Adipocyte (in vitro differentiated cells): Measurements from ENCODE around the gene SLC41A1.

Experiments
- DNase-seq: peaks from one replicate; pipeline ENCODE4 v3.0.0-alpha.2; 2015; ENCODE audit warnings: low read depth
- H3K27me3 ChIP-seq: replicated peaks from 2 replicates; pipeline ENCODE4 v1.7.0; 2013; ENCODE audit warnings: mild to moderate bottlenecking, low read length, moderate library complexity; ENCODE audit not compliant: control insufficient read depth, insufficient read depth
- H3K36me3 ChIP-seq: 2 replicates; pipeline ENCODE4 v1.7.0; 2013; ENCODE audit warnings: low read length, mild to moderate bottlenecking, moderate library complexity; ENCODE audit not compliant: control insufficient read depth, insufficient read depth, severe bottlenecking
- H3K4me1 ChIP-seq: 2 replicates; pipeline ENCODE4 v1.7.0; 2013; ENCODE audit warnings: mild to moderate bottlenecking, low read length, moderate library complexity; ENCODE audit not compliant: control insufficient read depth, insufficient read depth
- H3K4me3 ChIP-seq: 2 replicates; pipeline ENCODE4 v1.7.0; 2013; ENCODE audit warnings: mild to moderate bottlenecking, low read length, moderate library complexity
- H3K9ac ChIP-seq: 2 replicates; pipeline ENCODE4 v1.7.0; 2013; ENCODE audit warnings: mild to moderate bottlenecking, low read length, moderate library complexity
- H3K9me3 ChIP-seq: 2 replicates; pipeline ENCODE4 v1.7.0; 2013; ENCODE audit warnings: mild to moderate bottlenecking, low read length, moderate library complexity; ENCODE audit not compliant: control insufficient read depth

The SLC41A1 gene

DNA sequence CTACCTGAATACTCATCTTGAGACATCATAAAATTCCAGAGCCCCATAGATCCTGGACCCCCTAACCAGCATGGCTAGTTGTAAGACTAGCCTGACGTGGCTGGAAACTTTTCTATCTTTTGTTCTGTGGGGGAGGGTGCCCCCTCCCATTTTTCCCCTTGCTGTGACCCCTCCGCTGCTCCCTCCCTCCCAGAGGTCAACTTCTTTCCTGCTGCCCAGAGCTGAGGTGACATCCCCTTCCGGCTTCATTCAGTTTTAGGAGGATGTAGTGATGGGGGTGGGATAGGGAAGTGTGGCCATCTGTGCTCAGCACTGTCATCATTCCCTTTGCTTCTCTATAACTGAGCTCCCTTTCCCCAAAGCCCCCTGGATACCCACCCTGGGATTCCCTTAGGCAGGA, 4.4 kb upstream of the SLC41A1 start:
- Histone ChIP-seq H3K36me3 (no peaks in the 10 kb centered on the region), H3K9ac (no peak overlapping the region), H3K4me3 (no peak overlapping the region), H3K9me3 (no peaks in the 10 kb centered on the region), H3K27me3 (no peaks in the 10 kb centered on the region), H3K4me1 (peaks cover 8% of the 10 kb centered on the region)
- DNase-seq = no peak

DNA sequence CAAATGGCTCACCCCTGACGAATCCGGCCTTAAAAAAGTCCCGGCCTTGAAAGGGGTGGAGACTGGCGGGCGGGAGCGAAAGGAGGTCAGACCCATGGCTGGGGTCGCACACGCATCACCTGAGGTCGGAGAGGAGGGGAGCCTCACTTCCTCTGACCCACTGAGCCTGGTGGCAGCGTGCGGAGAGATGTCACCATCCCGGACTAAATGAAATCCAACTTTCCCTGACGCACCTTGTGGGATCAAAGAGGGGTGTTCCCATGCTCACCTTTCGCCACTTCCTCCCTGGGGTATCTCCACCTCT, 709 bp upstream of the SLC41A1 start:
- Histone ChIP-seq H3K9me3 (no peaks in the 10 kb centered on the region), H3K4me1 (peaks cover 38% of the 10 kb centered on the region), H3K9ac (peak overlapping the region; percentile 87), H3K27me3 (no peaks in the 10 kb centered on the region), H3K36me3 (peaks cover 15% of the 10 kb centered on the region), H3K4me3 (peak overlapping the region; percentile 93)
- peak; percentile 85 for DNase-seq

DNA sequence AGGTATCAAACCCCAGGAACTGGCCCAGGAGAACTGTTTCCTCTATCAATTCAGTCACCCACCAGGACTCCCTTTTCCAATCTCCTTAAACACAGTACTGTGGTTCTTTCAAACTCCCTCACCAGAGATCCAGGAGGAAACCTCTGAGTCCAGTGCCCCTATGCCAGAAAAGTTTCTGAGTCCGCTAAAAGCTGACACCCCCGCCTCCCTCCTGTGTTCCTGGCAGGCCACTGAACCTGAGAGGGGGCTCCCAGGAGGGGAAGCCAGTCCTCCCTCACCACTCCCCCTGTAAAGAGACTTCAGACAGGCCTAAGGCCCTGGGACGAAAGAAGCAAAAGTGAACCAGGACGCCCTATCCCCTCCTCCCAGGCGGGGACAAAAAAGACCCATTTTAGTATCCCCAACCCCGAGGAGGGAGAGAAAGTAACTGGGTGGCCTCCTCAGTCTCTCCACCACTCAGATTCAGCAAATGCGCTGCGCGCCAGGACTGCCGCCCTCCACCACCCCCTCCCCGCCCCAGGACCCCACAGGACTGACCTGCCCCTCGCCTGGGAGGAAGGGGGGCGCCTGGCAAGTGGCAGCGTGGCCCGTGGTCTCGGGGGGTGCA, 624 bp downstream of the SLC41A1 start:
- Histone ChIP-seq H3K9me3 (no peaks in the 10 kb centered on the region), H3K4me1 (peaks cover 38% of the 10 kb centered on the region), H3K9ac (peak overlapping the region; percentile 87), H3K27me3 (no peaks in the 10 kb centered on the region), H3K36me3 (peaks cover 20% of the 10 kb centered on the region), H3K4me3 (peak overlapping the region; percentile 93)
- DNase-seq = peak; percentile 70

DNA sequence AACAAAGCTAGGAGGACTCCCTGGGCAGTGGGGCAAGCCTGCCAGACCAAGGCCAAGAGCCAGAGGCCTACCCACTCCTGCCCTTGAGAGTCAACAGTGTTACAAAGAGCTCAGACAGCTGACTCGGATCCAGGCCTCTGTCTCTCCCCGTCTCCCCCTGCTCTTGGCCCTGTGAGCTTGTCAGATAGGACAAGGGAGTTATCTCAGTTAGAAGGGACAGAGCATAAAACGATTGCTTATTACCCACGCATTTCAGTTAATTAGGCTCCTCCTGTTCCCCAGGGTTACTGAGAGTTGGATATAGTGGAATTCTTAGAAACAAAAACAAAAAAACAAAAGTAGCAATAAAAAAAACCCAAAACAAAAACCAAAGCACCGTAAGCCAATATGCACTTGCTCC, 1.3 kb downstream of the SLC41A1 start:
- peaks cover 38% of the 10 kb centered on the region for H3K4me1 ChIP-seq
- H3K36me3 ChIP-seq = peaks cover 20% of the 10 kb centered on the region
- no peaks in the 10 kb centered on the region for H3K27me3 ChIP-seq
- H3K9ac ChIP-seq = peak overlapping the region; percentile 87
- H3K9me3 ChIP-seq = no peaks in the 10 kb centered on the region
- H3K4me3 ChIP-seq = peak overlapping the region; percentile 93
- peak; percentile 28 for DNase-seq

DNA sequence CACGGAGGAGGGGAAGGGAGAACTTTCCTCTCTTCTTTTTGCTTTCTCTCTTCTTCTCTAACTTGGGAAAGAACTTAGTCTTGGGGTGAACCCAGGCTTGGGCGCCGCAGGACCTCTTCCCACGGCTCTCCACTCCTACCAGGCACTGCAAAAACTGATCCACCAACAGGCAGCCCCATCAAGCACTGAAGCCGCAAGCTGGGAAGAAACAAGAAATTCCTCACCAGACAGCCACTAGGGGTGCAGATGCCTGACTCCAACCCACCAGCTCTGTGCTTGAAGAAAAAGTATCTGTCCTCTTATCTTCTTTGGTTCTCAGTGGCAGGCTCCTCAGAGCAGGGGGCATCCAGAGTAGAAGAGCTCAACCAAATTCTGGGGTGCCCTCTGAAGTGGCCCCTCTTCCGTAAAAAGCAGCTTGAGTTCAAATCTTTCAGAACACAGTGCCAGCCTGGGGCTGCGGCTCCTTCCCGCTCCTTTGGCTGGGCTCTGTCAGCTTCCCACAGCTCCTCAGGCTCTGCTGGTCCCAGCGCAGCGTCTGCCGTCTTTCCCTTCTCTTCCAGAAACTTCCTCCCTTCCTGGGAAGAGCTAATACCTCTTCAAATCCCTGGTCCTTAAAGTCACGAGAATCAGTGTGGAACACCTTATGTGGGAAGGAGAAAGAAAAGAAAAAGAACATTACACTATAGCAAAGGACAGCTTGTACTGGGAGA, 2.4 kb downstream of the SLC41A1 start:
- peak; percentile 14 for DNase-seq
- H3K36me3 ChIP-seq = peaks cover 24% of the 10 kb centered on the region

DNA sequence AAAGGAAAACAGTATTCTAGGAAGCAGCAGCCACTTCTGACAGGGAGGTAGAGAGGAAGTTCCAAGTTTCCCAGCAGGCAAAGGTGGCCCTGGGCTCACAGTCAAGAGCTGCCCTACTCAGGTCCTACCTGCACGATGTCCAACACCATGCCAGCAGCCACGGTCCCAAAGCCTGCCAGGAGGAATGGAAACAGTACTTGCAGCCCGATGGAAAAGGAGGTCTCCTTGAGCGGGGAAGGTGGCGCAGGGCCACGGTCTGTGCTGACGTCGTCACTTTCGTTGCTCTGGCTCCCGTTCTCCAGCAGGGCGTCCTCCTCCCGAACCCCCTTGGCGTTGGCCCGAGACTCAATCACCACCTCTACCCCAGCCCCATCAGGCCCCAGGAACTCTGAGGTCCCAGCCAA, 3.1 kb downstream of the SLC41A1 start:
- Histone ChIP-seq H3K36me3 (peaks cover 24% of the 10 kb centered on the region), H3K27me3 (no peaks in the 10 kb centered on the region), H3K4me3 (no peak overlapping the region), H3K4me1 (peaks cover 38% of the 10 kb centered on the region), H3K9me3 (no peaks in the 10 kb centered on the region), H3K9ac (no peak overlapping the region)
- no peak for DNase-seq

More for the DNA sequence above, 2.4 kb downstream of the SLC41A1 start:
- Histone ChIP-seq H3K4me1 (peaks cover 38% of the 10 kb centered on the region), H3K27me3 (no peaks in the 10 kb centered on the region), H3K9ac (no peak overlapping the region), H3K4me3 (no peak overlapping the region), H3K9me3 (no peaks in the 10 kb centered on the region)

DNA sequence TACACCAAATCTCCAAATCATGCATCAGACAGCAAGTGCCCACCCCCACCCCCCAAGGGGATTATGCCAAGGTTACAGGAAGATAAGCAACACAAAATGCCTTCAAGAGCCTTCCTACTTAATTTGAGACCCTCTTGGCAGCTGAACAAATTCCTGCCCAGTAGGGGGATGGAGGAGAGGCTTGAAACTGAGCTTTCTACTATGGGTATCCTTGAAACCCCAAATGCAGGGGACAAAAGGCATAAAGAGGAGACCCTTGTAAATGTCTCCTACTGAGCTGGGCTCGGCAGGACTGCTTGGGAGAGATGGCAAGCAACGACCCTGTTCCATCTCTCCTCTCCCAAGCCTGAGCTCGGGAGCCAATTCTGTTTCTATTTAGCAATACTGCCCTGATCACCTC, 3.5 kb downstream of the SLC41A1 start:
- Histone ChIP-seq H3K4me3 (no peak overlapping the region), H3K27me3 (no peaks in the 10 kb centered on the region), H3K36me3 (peaks cover 24% of the 10 kb centered on the region), H3K9me3 (no peaks in the 10 kb centered on the region), H3K4me1 (peaks cover 38% of the 10 kb centered on the region), H3K9ac (no peak overlapping the region)
- DNase-seq = no peak

DNA sequence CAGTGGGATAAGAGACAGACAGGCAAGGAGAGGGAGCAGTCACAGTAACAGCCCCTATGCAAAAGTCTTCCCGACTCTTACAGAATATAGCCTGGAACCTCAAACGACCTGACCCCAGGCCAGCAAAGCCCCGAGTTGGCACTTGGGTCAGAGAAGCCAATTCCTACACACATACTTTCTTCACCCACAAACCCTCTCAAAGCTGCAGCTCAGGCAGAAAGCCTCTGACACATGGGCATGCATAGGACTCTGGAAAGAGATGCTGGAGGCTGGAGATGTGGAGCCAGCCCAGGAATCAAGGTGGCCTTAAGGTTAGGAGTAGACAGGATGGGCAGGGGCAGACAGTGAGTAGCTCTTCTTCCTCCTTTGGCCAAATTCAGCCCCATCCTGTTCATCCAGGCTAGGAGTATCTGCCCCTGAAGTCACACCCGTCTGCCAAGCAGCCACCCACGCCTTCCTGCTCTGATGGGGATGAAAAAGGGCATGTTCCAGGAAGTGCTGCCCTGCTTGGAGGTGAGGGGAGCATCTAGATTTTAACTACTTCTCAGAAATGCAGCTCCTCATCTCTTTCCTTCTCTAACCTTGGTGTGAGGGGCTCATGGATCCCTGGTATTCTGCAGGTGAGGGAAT, 7.8 kb downstream of the SLC41A1 start:
- peak; percentile 23 for DNase-seq
- Histone ChIP-seq H3K36me3 (peaks cover 24% of the 10 kb centered on the region), H3K27me3 (no peaks in the 10 kb centered on the region), H3K9me3 (no peaks in the 10 kb centered on the region), H3K4me3 (no peak overlapping the region), H3K4me1 (peaks cover 11% of the 10 kb centered on the region), H3K9ac (no peak overlapping the region)

DNA sequence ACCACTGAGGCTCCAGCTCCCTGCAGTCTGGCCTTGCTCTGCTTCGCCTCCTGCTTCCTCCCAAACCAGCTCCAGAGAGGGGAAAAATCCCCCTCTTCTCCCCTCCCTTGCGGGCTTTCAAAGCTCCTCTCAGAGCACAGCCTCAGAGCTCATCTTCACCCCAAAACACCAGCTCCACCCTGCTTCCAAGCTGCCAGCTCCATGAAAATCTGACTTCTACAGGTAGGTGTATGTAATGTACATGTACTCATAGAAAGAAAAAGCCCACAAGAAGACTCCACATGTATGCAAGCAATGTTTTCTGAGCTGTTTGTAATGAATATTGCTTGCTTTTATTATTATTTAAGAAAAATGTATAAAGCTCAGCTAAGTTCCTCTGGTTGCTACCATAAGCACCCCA, 8.4 kb downstream of the SLC41A1 start:
- Histone ChIP-seq H3K27me3 (no peaks in the 10 kb centered on the region), H3K9ac (no peak overlapping the region), H3K9me3 (no peaks in the 10 kb centered on the region), H3K36me3 (peaks cover 24% of the 10 kb centered on the region), H3K4me1 (peaks cover 6% of the 10 kb centered on the region), H3K4me3 (no peak overlapping the region)
- no peak for DNase-seq

DNA sequence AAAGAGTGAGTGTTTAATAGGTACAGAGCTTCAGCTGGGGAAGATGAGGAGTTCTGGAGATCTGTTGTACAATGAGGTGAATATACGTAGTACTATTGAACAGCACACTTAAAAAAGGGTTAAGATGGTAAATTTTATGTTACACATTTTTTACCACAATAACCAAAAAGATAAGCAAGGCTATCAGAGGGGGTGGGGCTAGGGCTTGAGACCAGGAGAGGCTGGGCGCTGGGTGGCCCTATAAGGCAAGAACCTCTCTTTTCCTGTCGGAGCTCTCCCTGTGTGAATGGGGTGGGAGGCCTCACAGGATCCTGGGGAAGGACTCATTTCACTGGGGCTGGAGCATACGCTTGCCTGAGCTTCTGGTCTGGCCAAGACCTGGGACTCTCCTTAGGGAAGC, 9.0 kb downstream of the SLC41A1 start:
- Histone ChIP-seq H3K36me3 (peaks cover 25% of the 10 kb centered on the region), H3K4me1 (no peaks in the 10 kb centered on the region)
- no peak for DNase-seq

DNA sequence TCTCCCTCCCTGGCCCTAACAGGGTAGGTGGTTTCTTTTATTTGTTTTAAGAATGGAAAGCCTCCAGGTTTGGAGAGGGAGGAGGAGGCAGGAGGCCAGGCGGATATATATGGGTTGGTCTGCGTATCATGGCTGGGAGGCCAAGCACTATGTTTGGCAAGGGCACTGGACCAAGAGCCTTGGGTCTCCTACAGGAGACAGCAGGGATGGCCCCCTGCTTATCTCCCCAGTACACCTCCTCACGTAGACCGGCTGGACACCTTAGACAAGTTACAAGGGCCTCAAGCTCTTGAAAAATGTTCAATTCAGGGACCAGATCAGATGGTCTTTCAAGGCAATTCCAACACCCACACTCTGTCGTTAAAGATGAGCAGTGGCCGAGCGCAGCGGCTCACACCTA, 10.9 kb downstream of the SLC41A1 start:
- H3K4me1 ChIP-seq = no peaks in the 10 kb centered on the region
- H3K9ac ChIP-seq = no peak overlapping the region
- no peak overlapping the region for H3K4me3 ChIP-seq
- no peaks in the 10 kb centered on the region for H3K9me3 ChIP-seq
- peaks cover 38% of the 10 kb centered on the region for H3K36me3 ChIP-seq
- DNase-seq = no peak
- no peaks in the 10 kb centered on the region for H3K27me3 ChIP-seq

More for the DNA sequence above, 9.0 kb downstream of the SLC41A1 start:
- Histone ChIP-seq H3K9me3 (no peaks in the 10 kb centered on the region), H3K4me3 (no peak overlapping the region), H3K27me3 (no peaks in the 10 kb centered on the region), H3K9ac (no peak overlapping the region)
